ENCODE data around the gene KMT5C.

Gene KMT5C

GRCh38 chr19:55312621-55313512 is 26.8 kb upstream of the KMT5C start (continued):
- TF ChIP-seq PRDM2 (tag by site-specific recombination; IDR thresholded peaks at IDR 0.05; ENCODE audit: borderline replicate concordance) (no peak), ZNF544 (tag by site-specific recombination; IDR thresholded peaks at IDR 0.05) (no peak), ZNF280C (tag by site-specific recombination; IDR thresholded peaks at IDR 0.05) (no peak), KLF16 (tag by site-specific recombination; IDR thresholded peaks at IDR 0.05) (no peak), ZNF148 (tag by site-specific recombination; IDR thresholded peaks at IDR 0.05; ENCODE audit: borderline replicate concordance) (no peak), ZNF610 (tag by site-specific recombination; IDR thresholded peaks at IDR 0.05; ENCODE audit: borderline replicate concordance) (no peak), SALL2 (tag by site-specific recombination; IDR thresholded peaks at IDR 0.05; ENCODE audit: borderline replicate concordance) (no peak), ZNF670 (tag by site-specific recombination; IDR thresholded peaks at IDR 0.05; ENCODE audit: low read depth) (no peak)

GRCh38 chr19:55314396-55314795 is 25.3 kb upstream of the KMT5C start:
- Histone ChIP-seq H3K4me1 (ENCODE audit: control insufficient read depth, insufficient read depth, low read length) (no peaks in the 10 kb centered on the region), H3K9me3 (ENCODE audit: control insufficient read depth, insufficient read depth, low read depth, low read length) (no peaks in the 10 kb centered on the region), H3K4me3 (ENCODE audit: low read depth, low read length) (no peak overlapping the region), H3K27ac (ENCODE audit: extremely low read depth, low read depth, low read length) (0 out of 2 replicates have a peak overlapping the region, but pooled peaks have one; percentile 5), H3K36me3 (ENCODE audit: control insufficient read depth in 2 of 2, insufficient read depth in 1 of 2, low read length in 2 of 2) (peaks cover 0 to 16% of the 10 kb centered on the region in 2 experiments; a peak in 2 of 3 replicates)
- ChIA-PET CTCF (interaction anchor here (5.7 kb wide), 1 partner anchor 12 kb away, joined by 45 read pairs; no protein-coding TSS in a partner anchor), POLR2A (interaction anchor here (1.3 kb wide), 2 partner anchors 93 to 134 kb away, joined by 3 to 4 read pairs; partner anchors contain the start of genes SYT5 and UBE2S)
- TF ChIP-seq ZNF580 (tag by site-specific recombination; IDR thresholded peaks at IDR 0.05) (no peak), KLF10 (tag by site-specific recombination; IDR thresholded peaks at IDR 0.05) (no peak), ELK4 (IDR thresholded peaks at IDR 0.05; ENCODE audit: borderline replicate concordance, low read depth, low read length) (no peak), ZNF518A (tag by site-specific recombination; conservative IDR thresholded peaks at IDR 0.05; ENCODE audit: low read depth) (no peak), ZNF621 (tag by site-specific recombination; IDR thresholded peaks at IDR 0.05) (no peak)
